ENCODE data around the gene PPP6R2. TPM values are rescaled to one million over a fixed set of nuclear protein-coding genes. Genes with fewer than 3 reads are reported as not detected.

PPP6R2 gene
- total and polyA plus RNA-seq, 9 of the 15 experiments (the other 6 are each of a cell fraction or from before 2014, with no cell fraction given), result 0.32 to 39.8 (median 21.4) TPM

GRCh38 chr22:50337262-50338041, 5.7 kb upstream of the PPP6R2 start:
- in situ Hi-C loops (cut with MboI), result no loop called here
- intact Hi-C loops (cut with micrococcal nuclease), result no loop called here
- 0 out of 2 replicates have a peak, but pooled peaks cover 2% of the 10 kb centered on the region for H3K9me3 ChIP-seq (replicated peaks; ENCODE audit: control insufficient read depth, insufficient read depth, low read depth, low read length)
- ChIA-PET CTCF (ENCODE audit: low intra/inter-chr PET ratio) (no interaction called here), POLR2A (no interaction called here)
- H3K27me3 ChIP-seq (ENCODE audit: control insufficient read depth in 2 of 2, insufficient read depth in 2 of 2, low read length in 2 of 2), result no peaks in the 10 kb centered on the region
- DNase-seq (ENCODE audit: extremely low read depth in 1 of 4, low spot score in 3 of 4) (no peak), FAIRE-seq (peak; percentile 52), ATAC-seq (no peak)
- H3K79me2 ChIP-seq (ENCODE audit: control insufficient read depth, insufficient read depth, low read length), result peaks cover 48% of the 10 kb centered on the region
- no peak for TF ChIP-seq TSHZ1 (CRISPR knock-in tag; IDR thresholded peaks at IDR 0.05)
- no peak for TF ChIP-seq POLR2AphosphoS2 (IDR thresholded peaks at IDR 0.05; ENCODE audit: low read length)
- no peak for TF ChIP-seq HMBOX1 (IDR thresholded peaks at IDR 0.05)
- TF ChIP-seq CBX1 (IDR thresholded peaks at IDR 0.05; ENCODE audit: low read depth), result 0 out of 2 replicates have a peak, but pooled peaks have one; percentile 14
- TF ChIP-seq LCOR (CRISPR knock-in tag; IDR thresholded peaks at IDR 0.05), result no peak
- 0 out of 2 replicates have a peak, but pooled peaks have one; percentile 2 for TF ChIP-seq E2F4 (CRISPR knock-in tag; IDR thresholded peaks at IDR 0.05; ENCODE audit: low read depth)
- no peak for TF ChIP-seq SNRNP70 (optimal IDR thresholded peaks at IDR 0.05; ENCODE audit: low read depth, low read length)
- TF ChIP-seq ZNF146 (CRISPR knock-in tag; IDR thresholded peaks at IDR 0.05; ENCODE audit: unreplicated experiment), result no peak
- 0 out of 2 replicates have a peak, but pooled peaks have one; percentile 8 for TF ChIP-seq PHB2 (IDR thresholded peaks at IDR 0.05; ENCODE audit: low read depth)
- H4K20me1 ChIP-seq (replicated peaks; ENCODE audit: control insufficient read depth, insufficient read depth, low read length), result no peaks in the 10 kb centered on the region; the same call in 1 of the 2 replicates
- H3K4me3 ChIP-seq, result no peak overlapping the region
- H2AFZ ChIP-seq (ENCODE audit: low read depth, low read length), result no peak overlapping the region
- H3K9me1 ChIP-seq (ENCODE audit: control insufficient read depth, insufficient read depth, low read length), result peaks cover 4% of the 10 kb centered on the region
- BruUV-seq (replicated peaks), result no TSS peak
- H3K36me3 ChIP-seq (ENCODE audit: control insufficient read depth, insufficient read depth, low read length), result peaks cover 5% of the 10 kb centered on the region; the same call in 1 of the 3 replicates
- peak overlapping the region; percentile 7; the same call in 1 of the 3 replicates for H3K27ac ChIP-seq (ENCODE audit: extremely low read depth, low read depth, low read length)
- WGBS (ENCODE audit: insufficient coverage, low coverage, missing lambda C conversion rate), result 97% methylated on average over 4 of the region's 13 CpGs
- no peak overlapping the region for H3K9ac ChIP-seq (ENCODE audit: insufficient read depth in 1 of 2, low read depth in 2 of 2, low read length in 2 of 2)
- peaks cover 3 to 41% of the 10 kb centered on the region in 2 experiments; a peak in 4 of 5 replicates for H3K4me1 ChIP-seq (replicated peaks in 1 of 2; ENCODE audit: control insufficient read depth in 2 of 2, insufficient read depth in 2 of 2, low read length in 2 of 2)
- 0 out of 2 replicates have a peak overlapping the region, but pooled peaks have one; percentile 0 for H3K4me2 ChIP-seq (ENCODE audit: insufficient read depth, low read length)
